Measurements from ENCODE around the gene PARVA.
"Not testable (repeated sequence)": the region's sequence is repeated elsewhere in the genome, so short reads cannot be mapped to it uniquely, and the experiment has no call there.

Gene PARVA

GRCh38 chr11:12377106-12377823 lies at the start of gene PARVA:
Gene PARVA (plus strand): TSS chr11:12377571. CDS start chr11:12377648, 77 bp downstream.
- DNase-seq = peak in 21 of 56 donors; percentile 6 to 70 (median 35)

- DNase-seq = peak in 30 of 56 donors; percentile 2 to 67 (median 18)
These were observed 48.2 kb upstream of the PARVA start for GRCh38 chr11:12329169-12329568.

GRCh38 chr11:12329797-12330196 lies 47.6 kb upstream of the PARVA start:
- no peak for DNase-seq

- DNase-seq = peak in 51 of 56 donors; percentile 6 to 94 (median 62)
These were observed 46.7 kb upstream of the PARVA start for GRCh38 chr11:12330485-12331231.

GRCh38 chr11:12331239-12331874 lies 46.0 kb upstream of the PARVA start:
- peak in 55 of 56 donors; percentile 6 to 90 (median 63) for DNase-seq

- no peak for DNase-seq
These were observed 33.8 kb upstream of the PARVA start for GRCh38 chr11:12343526-12343925.

GRCh38 chr11:12353534-12353933 lies 23.8 kb upstream of the PARVA start:
- DNase-seq = no peak

- no peak for DNase-seq
These were observed 22.4 kb upstream of the PARVA start for GRCh38 chr11:12354750-12355545.

GRCh38 chr11:12356944-12357655 lies 20.3 kb upstream of the PARVA start:
- no peak for DNase-seq

GRCh38 chr11:12357697-12358096 lies 19.7 kb upstream of the PARVA start:
- DNase-seq = not testable (repeated sequence)

GRCh38 chr11:12358302-12359188 lies 18.8 kb upstream of the PARVA start:
- DNase-seq = no peak

- no peak for DNase-seq
These were observed 17.6 kb upstream of the PARVA start for GRCh38 chr11:12359761-12360160.

- no peak for DNase-seq
These were observed 15.7 kb upstream of the PARVA start for GRCh38 chr11:12361682-12362081.

- DNase-seq = no peak
These were observed 14.5 kb upstream of the PARVA start for GRCh38 chr11:12362857-12363256.

- DNase-seq = no peak
These were observed 14.0 kb upstream of the PARVA start for GRCh38 chr11:12363373-12363772.

- DNase-seq = not testable (repeated sequence)
These were observed 11.3 kb upstream of the PARVA start for GRCh38 chr11:12365965-12366575.

- not testable (repeated sequence) for DNase-seq
These were observed 10.3 kb upstream of the PARVA start for GRCh38 chr11:12367057-12367456.

- no peak for DNase-seq
These were observed 5.3 kb upstream of the PARVA start for GRCh38 chr11:12372111-12372510.

GRCh38 chr11:12375720-12376119 lies 1.7 kb upstream of the PARVA start:
- no peak for DNase-seq
